Retinal pigment epithelial cell (primary cell): ENCODE measurements around the gene ANKRD11.
A peak's percentile ranks its signal among the peaks of the same experiment; 100 is the strongest.

ENCODE experiments used
- DNase-seq: peaks from one replicate; pipeline ENCODE4 v3.0.0-alpha.2; 2010; ENCODE audit warnings: low read depth
- H3K4me3 ChIP-seq: 2 replicates; pipeline ENCODE4 v1.5.1; 2011; ENCODE audit warnings: mild to moderate bottlenecking, low read length, control low read depth, moderate library complexity
- TF ChIP-seq, protein P1 (sequence below): conservative IDR thresholded peaks from 2 replicates; pipeline ENCODE4 v1.5.1; 2011; ENCODE audit warnings: low read depth, low read length, control low read depth, inconsistent platforms

ANKRD11 gene

DNA sequence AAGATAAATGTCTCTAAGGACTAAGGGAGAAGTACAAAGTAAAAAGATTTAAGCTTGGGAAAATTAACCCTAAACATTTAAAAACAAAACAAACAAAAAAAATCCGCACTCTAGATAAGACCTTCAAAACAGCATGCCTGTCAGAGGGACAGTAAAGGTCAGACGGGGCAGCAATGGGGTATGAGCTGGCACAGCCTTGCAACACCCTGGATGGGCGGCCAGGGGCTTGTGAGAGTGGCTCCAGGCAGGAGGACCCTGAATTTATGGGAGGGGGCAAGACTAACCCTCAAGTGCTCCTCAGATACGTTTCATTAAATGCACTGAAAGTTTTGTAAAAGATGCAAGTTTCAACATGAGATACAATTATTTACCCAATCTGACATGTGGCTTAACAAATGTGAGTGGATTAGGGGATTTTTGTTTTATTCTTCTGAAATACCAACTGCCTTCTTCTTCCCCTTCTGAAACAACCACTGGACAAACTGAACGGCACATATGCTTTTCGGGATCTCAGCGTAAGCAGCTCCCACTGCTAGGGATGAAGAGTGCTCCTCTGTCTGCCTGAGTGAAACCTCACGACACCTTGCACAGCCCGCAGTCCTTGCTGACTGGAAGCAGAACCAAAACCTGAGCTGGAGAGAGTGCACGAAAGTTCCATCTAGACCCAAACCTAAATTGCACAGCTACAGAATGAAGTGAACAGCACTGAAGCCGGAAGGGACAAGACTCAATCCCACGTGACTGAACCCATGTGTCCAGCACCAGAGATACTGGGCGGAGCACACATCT, 128.4 kb downstream of the ANKRD11 start:
- no peak overlapping the region for H3K4me3 ChIP-seq
- DNase-seq = no peak
- TF ChIP-seq, protein P1, sequence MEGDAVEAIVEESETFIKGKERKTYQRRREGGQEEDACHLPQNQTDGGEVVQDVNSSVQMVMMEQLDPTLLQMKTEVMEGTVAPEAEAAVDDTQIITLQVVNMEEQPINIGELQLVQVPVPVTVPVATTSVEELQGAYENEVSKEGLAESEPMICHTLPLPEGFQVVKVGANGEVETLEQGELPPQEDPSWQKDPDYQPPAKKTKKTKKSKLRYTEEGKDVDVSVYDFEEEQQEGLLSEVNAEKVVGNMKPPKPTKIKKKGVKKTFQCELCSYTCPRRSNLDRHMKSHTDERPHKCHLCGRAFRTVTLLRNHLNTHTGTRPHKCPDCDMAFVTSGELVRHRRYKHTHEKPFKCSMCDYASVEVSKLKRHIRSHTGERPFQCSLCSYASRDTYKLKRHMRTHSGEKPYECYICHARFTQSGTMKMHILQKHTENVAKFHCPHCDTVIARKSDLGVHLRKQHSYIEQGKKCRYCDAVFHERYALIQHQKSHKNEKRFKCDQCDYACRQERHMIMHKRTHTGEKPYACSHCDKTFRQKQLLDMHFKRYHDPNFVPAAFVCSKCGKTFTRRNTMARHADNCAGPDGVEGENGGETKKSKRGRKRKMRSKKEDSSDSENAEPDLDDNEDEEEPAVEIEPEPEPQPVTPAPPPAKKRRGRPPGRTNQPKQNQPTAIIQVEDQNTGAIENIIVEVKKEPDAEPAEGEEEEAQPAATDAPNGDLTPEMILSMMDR = no peak

DNA sequence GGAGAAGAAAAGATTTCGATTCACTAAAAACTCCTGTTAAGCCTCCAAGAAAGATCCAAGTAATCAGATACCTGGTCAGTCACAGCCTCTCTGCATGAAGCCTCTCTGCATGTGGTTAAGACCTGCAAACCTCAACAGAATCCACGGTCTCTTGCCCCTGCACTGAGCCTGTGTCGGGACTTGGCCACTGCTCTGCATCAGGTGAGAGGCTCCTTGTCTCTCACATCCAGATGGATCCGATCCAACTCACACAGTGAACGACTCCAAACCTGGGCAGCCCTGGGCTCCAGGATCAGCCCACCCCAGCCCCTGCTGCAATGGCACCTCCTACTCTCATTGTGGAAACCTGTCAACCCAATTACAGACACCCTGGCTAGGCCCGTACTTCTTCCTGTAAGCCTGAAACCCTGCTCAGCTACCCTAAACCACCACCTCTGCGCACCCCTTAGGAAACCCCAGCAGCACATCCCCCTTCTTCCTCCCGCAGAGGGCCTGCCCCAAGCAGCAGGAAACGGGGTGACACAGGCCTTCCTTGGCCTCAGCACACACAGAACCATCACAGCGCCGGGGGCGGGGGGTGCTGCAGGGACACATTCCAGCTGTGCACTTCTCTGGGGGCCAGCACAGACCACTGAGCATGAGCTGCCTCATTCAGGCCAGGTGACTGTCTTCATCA, 129.5 kb downstream of the ANKRD11 start:
- no peak overlapping the region for H3K4me3 ChIP-seq
- TF ChIP-seq, protein P1 = no peak
- no peak for DNase-seq

DNA sequence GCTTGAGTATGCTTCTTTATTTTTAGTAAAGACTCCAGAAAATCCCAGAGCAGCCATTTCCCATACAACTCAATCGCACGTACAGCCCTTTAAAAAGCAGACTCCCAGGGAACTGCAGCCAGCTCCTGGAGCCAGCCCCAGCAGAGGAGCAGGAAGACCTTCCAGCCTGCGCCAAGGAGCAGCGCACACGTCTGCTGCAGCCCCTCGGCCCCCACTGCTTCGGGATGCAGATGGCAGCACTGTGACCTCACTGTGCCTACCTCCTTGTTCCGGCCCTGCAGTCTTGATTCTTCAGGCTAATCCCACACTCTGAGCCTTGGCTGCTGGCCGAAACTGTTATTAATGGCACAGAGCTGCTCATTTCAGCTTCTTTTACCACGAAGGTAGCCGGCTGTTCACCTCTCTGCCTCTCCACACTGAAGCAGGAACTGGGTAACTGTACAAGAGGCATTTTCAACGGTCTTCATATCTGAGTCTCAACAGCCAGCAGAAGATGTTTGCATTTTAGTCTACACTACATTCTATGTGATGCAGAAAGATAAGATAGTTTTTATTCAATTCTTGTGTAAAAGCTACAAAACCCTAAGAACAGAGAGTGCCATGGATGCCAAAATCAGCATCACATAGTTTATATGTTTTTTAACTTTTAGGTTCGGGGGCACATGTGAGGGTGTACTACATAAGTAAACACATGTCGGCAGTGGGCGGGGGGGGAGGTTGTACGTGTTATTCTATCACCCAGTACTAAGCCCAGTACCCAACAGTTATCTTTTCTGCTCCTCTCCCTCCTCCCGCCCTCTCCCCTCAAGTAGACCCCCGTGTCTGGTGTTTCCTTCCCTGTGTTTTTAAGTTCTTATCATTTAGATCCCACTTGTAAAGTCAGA, 130.9 kb downstream of the ANKRD11 start:
- TF ChIP-seq, protein P1 = no peak
- peak; percentile 72 for DNase-seq
- H3K4me3 ChIP-seq = no peak overlapping the region

DNA sequence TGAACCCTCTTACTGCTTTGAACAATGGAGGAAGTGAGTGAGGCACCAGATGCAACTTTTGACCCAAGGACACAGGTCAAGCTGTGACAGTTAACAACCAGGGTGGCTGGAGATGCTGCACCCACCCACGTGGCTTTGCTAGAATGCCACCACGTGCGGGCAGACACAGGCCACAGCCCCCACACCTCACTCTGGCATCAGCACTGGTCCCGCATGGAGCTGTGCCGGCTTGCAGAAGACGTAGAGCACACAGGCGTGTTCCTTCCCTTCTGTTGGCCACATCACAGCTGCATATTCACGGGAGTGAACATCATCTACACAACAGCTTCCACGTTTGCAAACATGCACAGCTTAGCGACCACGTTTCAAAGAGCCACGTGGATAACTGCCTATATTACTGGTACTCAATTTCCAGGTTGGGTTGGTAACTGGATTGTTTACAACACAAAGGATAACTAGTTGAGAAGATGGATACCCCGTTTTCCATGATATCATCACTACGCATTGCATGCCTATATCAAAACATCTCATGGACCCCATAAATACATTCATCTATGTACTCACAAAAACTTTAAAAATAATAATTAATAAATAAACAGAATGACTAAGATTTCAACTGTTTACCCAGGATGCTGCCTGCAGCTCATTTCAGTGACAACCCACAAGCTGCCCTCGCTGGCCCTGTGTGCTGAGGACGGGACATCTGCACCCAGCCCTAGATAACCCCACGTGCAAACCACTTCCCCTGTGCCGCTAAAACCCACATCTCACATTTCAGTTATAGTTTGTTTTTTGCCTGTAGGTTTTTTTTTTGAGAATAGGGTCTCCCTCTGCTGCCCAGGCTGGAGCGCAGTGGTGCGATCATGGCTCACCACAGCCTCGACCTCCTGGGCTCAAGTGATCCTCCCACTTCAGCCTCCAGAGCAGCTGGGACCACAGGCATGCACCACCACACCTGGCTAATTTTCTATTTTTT, 132.0 kb downstream of the ANKRD11 start:
- no peak overlapping the region for H3K4me3 ChIP-seq
- DNase-seq = no peak
- TF ChIP-seq, protein P1 = no peak

DNA sequence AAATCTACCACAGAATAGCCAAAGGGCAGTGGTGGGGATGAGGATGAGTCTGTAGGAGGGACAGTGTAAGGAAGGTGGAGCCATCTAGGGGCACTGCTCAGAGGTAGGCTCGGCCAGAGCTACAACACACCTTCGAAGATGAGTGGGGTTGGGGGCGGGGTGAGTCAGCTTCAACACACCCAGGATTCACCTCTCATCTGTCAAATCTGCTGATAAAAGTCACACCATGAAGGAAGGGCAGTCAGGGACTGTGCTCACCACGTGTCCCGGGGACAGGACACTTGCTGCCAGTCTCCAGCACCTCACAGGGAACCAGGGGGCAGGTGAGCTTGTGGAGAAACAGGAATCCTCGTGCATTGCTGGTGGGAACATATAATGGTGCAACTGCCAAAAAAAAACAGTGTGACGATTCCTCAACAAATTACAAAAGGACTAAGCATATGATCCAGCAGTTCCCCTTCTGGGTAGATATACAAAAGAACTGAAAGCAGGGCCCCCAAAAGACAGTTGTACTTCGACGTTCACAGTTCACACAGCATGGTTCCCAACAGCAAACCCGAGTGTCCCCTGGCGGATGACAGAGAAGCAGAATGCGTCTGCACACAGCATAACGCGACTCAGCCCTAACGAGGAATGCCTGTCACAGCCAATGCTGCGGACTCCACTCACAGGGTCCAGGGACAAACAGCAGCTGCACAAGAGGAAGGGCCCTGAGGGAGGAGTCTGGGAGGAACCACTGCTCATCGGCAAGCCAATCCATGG, 133.1 kb downstream of the ANKRD11 start:
- TF ChIP-seq, protein P1 = peak; percentile 1
- no peak overlapping the region for H3K4me3 ChIP-seq
- no peak for DNase-seq
